ENCODE data around the gene NTMT1.

The NTMT1 gene

GRCh38 chr9:129640086-129640870 lies 14.3 kb downstream of the NTMT1 start:
- peaks cover 43% of the 10 kb centered on the region for H3K36me3 ChIP-seq
- H3K4me3 ChIP-seq (ENCODE audit: low read depth, low read length) = no peak overlapping the region
- no peaks in the 10 kb centered on the region for H3K27me3 ChIP-seq (ENCODE audit: insufficient read depth, low read depth, severe bottlenecking)
- TF ChIP-seq, protein P1, sequence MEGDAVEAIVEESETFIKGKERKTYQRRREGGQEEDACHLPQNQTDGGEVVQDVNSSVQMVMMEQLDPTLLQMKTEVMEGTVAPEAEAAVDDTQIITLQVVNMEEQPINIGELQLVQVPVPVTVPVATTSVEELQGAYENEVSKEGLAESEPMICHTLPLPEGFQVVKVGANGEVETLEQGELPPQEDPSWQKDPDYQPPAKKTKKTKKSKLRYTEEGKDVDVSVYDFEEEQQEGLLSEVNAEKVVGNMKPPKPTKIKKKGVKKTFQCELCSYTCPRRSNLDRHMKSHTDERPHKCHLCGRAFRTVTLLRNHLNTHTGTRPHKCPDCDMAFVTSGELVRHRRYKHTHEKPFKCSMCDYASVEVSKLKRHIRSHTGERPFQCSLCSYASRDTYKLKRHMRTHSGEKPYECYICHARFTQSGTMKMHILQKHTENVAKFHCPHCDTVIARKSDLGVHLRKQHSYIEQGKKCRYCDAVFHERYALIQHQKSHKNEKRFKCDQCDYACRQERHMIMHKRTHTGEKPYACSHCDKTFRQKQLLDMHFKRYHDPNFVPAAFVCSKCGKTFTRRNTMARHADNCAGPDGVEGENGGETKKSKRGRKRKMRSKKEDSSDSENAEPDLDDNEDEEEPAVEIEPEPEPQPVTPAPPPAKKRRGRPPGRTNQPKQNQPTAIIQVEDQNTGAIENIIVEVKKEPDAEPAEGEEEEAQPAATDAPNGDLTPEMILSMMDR (IDR thresholded peaks at IDR 0.05; ENCODE audit: low read depth, low read length) = no peak
- H3K9me3 ChIP-seq (ENCODE audit: severe bottlenecking) = no peaks in the 10 kb centered on the region
- no peak overlapping the region for H3K27ac ChIP-seq
- peak; percentile 65 for DNase-seq

GRCh38 chr9:129640871-129641749 lies 15.1 kb downstream of the NTMT1 start:
- Histone ChIP-seq H3K36me3 (peaks cover 36% of the 10 kb centered on the region), H3K27ac (peak overlapping the region; percentile 13), H3K27me3 (ENCODE audit: insufficient read depth, low read depth, severe bottlenecking) (no peaks in the 10 kb centered on the region), H3K4me3 (ENCODE audit: low read depth, low read length) (peak overlapping the region; percentile 90), H3K9me3 (ENCODE audit: severe bottlenecking) (no peaks in the 10 kb centered on the region)
- no peak for DNase-seq
- TF ChIP-seq, protein P1 (IDR thresholded peaks at IDR 0.05; ENCODE audit: low read depth, low read length) = no peak

DNA sequence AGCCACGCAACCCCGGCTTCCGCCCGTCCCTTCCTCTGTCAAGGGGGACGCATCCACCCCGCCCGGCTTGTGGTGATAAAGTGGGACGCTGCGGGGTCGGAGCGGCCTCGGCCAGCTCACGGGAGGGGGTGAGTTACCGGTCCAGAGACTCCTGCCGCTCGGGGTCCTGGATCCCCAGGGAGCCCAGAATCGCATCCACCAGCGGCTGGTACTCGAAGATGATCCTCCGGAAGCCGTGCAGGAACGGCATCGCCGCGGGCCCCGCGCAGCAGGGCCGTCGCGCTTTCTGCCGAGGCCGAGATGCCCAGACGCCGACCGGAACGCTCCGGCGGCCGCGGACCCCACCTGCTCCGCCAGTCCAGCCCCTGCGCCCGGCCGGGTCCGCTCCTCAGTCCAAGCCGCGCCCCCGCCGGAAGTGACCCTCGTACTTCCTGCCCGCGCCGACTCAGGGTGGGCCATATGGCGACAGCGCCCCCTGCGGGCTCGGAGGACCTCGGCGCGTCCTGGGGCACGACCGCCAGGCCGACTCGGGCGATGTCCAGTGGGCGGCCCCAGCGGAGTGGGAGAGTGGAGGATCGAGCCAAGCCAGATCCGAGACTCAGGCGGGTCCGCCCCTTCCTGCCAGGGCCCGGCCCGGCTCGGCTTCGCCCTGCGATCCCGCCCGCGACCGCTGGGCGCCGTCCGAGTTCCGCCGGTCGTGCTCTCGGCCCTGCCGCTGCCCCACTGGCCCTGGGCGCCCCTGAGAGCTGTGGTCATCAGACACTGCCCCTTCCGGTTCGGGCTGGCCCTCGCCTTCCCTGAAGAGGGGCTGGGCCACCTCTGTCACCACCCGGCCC lies 16.0 kb downstream of the NTMT1 start, which contains the start of gene ASB6:
ASB6 (minus strand) TSS at position 402 of the 836 bp plus-strand sequence; CDS start at position 250, 152 bp downstream.
- TF ChIP-seq, protein P1 (IDR thresholded peaks at IDR 0.05; ENCODE audit: low read depth, low read length) = peak; percentile 97
- Histone ChIP-seq H3K27ac (peak within 1 kb of the TSS; percentile 50), H3K4me3 (ENCODE audit: low read depth, low read length) (peak within 1 kb of the TSS; percentile 90), H3K27me3 (ENCODE audit: insufficient read depth, low read depth, severe bottlenecking) (no peaks in the 10 kb centered on the region), H3K9me3 (ENCODE audit: severe bottlenecking) (no peaks in the 10 kb centered on the region), H3K36me3 (peaks cover 28% of the 10 kb centered on the region)
- DNase-seq = peak; percentile 99

GRCh38 chr9:129643706-129644105 lies 17.7 kb downstream of the NTMT1 start:
- Histone ChIP-seq H3K27me3 (ENCODE audit: insufficient read depth, low read depth, severe bottlenecking) (no peaks in the 10 kb centered on the region), H3K36me3 (peaks cover 10% of the 10 kb centered on the region), H3K9me3 (ENCODE audit: severe bottlenecking) (no peaks in the 10 kb centered on the region), H3K4me3 (ENCODE audit: low read depth, low read length) (no peak overlapping the region), H3K27ac (no peak overlapping the region)
- TF ChIP-seq, protein P1 (IDR thresholded peaks at IDR 0.05; ENCODE audit: low read depth, low read length) = no peak
- DNase-seq = no peak

- Histone ChIP-seq H3K27me3 (ENCODE audit: insufficient read depth, low read depth, severe bottlenecking) (no peaks in the 10 kb centered on the region), H3K27ac (no peak overlapping the region), H3K36me3 (peaks cover 4% of the 10 kb centered on the region), H3K9me3 (ENCODE audit: severe bottlenecking) (no peaks in the 10 kb centered on the region), H3K4me3 (ENCODE audit: low read depth, low read length) (no peak overlapping the region)
- TF ChIP-seq, protein P1 (IDR thresholded peaks at IDR 0.05; ENCODE audit: low read depth, low read length) = no peak
- DNase-seq = no peak
Observed at GRCh38 chr9:129644365-129644764, 18.4 kb downstream of the NTMT1 start.

Data from WERI-Rb-1 (cell line).